Spleen (tissue), 7 donors: Measurements from ENCODE around the gene ADAD2.

Experiments used
- POLR2A ChIP-seq, 3 donors: fragments of 450-650 bp; IDR thresholded peaks; one replicate each; pipeline ENCODE4 v1.5.1; 2017; ENCODE audit warnings: antibody characterized with exemption in 3 of 3, mild to moderate bottlenecking in 1 of 3
- TF ChIP-seq, protein P1 (sequence below), 11 experiments: fragments of 200-600 bp in 7 of 11; fragments of 450-650 bp in 4 of 11; sonication (generic) in 4 of 11; IDR thresholded peaks in 8 of 11; conservative IDR thresholded peaks in 3 of 11; 1 replicate in 7 of 11; 2 replicates in 4 of 11; pipeline versions ENCODE4 v1.4.0 to v1.8.0; 2016 to 2021; ENCODE audit warnings: antibody characterized with exemption in 11 of 11, inconsistent platforms in 4 of 11, mild to moderate bottlenecking in 1 of 11
- donor health status: DM: no; HTN: no; CAD: no; lungs with moderate emphysema.
- donor health status: DM: no; HTN: no; CAD: no.
- donor health status: DM: no; HTN: no; CAD: no.

DNA sequence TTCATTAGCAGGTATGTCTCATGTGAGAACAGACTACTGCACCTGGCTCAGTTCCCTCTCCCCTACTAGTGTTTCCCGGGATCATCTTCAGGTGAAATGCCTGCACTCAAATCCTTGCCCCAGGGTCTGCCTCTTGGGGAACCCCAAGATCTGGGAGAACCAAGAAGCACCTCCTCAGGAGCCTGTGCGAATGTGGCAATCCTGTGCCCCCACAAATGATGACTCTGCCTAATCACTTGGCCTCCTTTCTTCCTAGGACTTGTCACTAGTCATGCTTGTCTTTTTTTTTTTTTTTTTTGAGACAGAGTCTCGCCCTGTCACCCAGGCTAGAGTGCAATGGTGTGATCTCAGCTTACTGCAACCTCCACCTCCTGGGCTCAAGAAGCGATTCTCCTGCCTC is 21.7 kb downstream of the ADAD2 start:
- TF ChIP-seq, protein P1, sequence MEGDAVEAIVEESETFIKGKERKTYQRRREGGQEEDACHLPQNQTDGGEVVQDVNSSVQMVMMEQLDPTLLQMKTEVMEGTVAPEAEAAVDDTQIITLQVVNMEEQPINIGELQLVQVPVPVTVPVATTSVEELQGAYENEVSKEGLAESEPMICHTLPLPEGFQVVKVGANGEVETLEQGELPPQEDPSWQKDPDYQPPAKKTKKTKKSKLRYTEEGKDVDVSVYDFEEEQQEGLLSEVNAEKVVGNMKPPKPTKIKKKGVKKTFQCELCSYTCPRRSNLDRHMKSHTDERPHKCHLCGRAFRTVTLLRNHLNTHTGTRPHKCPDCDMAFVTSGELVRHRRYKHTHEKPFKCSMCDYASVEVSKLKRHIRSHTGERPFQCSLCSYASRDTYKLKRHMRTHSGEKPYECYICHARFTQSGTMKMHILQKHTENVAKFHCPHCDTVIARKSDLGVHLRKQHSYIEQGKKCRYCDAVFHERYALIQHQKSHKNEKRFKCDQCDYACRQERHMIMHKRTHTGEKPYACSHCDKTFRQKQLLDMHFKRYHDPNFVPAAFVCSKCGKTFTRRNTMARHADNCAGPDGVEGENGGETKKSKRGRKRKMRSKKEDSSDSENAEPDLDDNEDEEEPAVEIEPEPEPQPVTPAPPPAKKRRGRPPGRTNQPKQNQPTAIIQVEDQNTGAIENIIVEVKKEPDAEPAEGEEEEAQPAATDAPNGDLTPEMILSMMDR (IDR thresholded peaks at IDR 0.05 in 8 of 11, conservative IDR thresholded peaks at IDR 0.05 in 3 of 11), result no peak
- TF ChIP-seq POLR2A (IDR thresholded peaks at IDR 0.05), result no peak
